Stimulated activated CD8-positive, alpha-beta memory T cell treated with anti-CD3 and anti-CD28 coated beads, Interleukin-4, amount 100 ng/mL, for 4 hours (primary cell): ENCODE data around the gene GPC5.

Experiments used
- DNase-seq, 2 donors: peaks; one replicate each; pipeline ENCODE4 v3.0.0-alpha.2; 2020; ENCODE audit warnings: low read depth in 2 of 2, low spot score in 1 of 2

GPC5 gene

DNA sequence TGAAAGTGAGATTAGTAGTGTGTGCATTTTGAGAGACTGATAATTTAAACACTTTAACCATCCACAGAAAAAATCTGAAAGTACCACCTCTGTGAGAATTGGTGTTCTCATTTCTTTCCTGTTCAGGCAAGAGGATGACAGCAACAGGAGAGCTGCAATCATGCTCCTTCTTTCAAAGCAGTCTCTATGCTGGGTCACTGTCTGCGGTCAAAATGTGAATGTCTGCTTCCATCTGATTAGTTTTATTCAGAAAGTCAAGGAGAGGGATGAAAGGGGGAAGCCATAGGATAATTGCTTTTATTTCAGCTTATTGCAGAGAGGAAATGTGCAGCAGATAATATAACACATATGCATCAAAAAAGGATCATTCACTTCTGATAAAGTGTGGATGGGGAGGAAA, 1514.2 kb downstream of the GPC5 start:
- DNase-seq = no peak

DNA sequence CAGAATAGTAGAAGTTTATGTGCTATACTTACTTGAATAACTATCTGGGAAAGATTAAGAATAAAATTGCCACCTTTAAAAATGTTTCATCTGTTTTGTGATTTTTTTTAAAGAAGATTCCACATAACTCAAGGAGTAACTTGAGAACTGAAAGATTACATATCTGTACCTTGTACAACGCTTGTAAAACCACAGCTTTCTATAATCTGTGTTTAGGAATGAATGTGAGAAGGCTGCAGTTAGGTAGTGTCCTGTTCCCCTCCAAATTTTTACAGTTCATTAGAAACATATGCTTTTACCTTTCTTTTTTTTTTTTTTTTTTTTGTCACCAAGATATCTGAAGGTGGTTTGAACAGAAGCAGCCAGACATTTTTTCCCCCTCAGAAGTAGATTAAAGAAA, 1515.4 kb downstream of the GPC5 start:
- DNase-seq = no peak
